GM21825 (cell line): ENCODE data around the gene HYLS1.

Source experiments
- ATAC-seq: cut with Tn5 transposase; IDR thresholded peaks from one replicate; pipeline ENCODE4 v1.9.1; 2021; ENCODE audit warnings: mild to moderate bottlenecking, moderate library complexity; ENCODE audit not compliant: unreplicated experiment

The HYLS1 gene

GRCh38 chr11:125932301-125932700 lies 44.8 kb downstream of the HYLS1 start:
- no peak for ATAC-seq

GRCh38 chr11:125933030-125933813 lies 45.8 kb downstream of the HYLS1 start:
- no peak for ATAC-seq

GRCh38 chr11:125934473-125934872 lies 47.0 kb downstream of the HYLS1 start:
- no peak for ATAC-seq

GRCh38 chr11:125935056-125935455 lies 47.6 kb downstream of the HYLS1 start:
- no peak for ATAC-seq

GRCh38 chr11:125935618-125936199 lies 48.2 kb downstream of the HYLS1 start:
- ATAC-seq = no peak

GRCh38 chr11:125938418-125938817 lies 51.0 kb downstream of the HYLS1 start:
- no peak for ATAC-seq

- no peak for ATAC-seq
Observed at GRCh38 chr11:125939081-125939521, 51.6 kb downstream of the HYLS1 start.

GRCh38 chr11:125940145-125940544 lies 52.7 kb downstream of the HYLS1 start:
- ATAC-seq = no peak

GRCh38 chr11:125941267-125941618 lies 53.8 kb downstream of the HYLS1 start:
- no peak for ATAC-seq

GRCh38 chr11:125941619-125942611 lies 54.4 kb downstream of the HYLS1 start:
- no peak for ATAC-seq

- no peak for ATAC-seq
Observed at GRCh38 chr11:125942771-125943428, 55.4 kb downstream of the HYLS1 start.

- no peak for ATAC-seq
Observed at GRCh38 chr11:125943661-125944349, 56.3 kb downstream of the HYLS1 start.

- no peak for ATAC-seq
Observed at GRCh38 chr11:125944350-125945010, 57.0 kb downstream of the HYLS1 start.

GRCh38 chr11:125945011-125945796 lies 57.7 kb downstream of the HYLS1 start:
- ATAC-seq = no peak

- no peak for ATAC-seq
Observed at GRCh38 chr11:125945797-125946520, 58.5 kb downstream of the HYLS1 start, which contains the start of gene VSIG10L2. Gene VSIG10L2, plus strand, starts transcription at chr11:125946044. Its CDS starts 12 bp downstream, at chr11:125946056.

GRCh38 chr11:125946712-125947418 lies 59.4 kb downstream of the HYLS1 start:
- no peak for ATAC-seq

GRCh38 chr11:125947419-125948277 lies 60.2 kb downstream of the HYLS1 start:
- ATAC-seq = no peak
